ENCODE data around the gene FOXK2. TPM values are rescaled to one million over a fixed set of nuclear protein-coding genes. Genes with fewer than 3 reads are reported as not detected.

Gene FOXK2
- total RNA-seq, 1 experiment from 2014 or later = 72.0 TPM

DNA sequence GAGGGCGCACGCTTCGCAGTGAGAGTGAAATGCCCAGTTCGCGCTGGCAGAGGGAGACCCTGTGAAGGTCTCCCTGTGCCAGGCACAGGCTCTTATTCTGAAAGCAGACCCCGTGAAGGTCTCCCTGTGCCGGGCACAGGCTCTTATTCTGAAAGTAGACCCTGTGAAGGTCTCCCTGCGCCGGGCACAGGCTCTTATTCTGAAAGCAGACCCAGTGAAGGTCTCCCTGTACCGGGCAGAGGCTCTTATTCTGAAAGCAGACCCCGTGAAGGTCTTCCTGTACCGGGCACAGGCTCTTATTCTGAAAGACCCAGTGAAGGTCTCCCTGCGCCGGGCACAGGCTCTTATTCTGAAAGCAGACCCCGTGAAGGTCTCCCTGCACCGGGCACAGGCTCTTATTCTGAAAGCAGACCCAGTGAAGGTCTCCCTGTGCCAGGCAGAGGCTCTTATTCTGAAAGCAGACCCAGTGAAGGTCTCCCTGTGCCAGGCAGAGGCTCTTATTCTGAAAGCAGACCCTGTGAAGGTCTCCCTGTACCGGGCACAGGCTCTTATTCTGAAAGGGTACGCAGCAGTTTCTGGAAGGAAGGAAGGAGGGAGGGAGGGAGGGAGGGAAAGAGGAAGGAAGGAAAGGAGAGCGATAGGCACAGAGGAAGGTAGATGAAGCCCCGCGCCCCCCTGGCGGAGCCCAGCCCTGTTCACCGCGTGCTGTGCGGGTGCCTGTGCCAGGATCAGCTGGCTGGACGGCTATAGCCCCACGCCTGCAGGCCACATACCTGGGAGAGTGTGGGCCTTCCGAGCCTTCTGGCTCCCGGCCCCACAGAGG lies 73.4 kb downstream of the FOXK2 start:
- H3K23me2 ChIP-seq (ENCODE audit: insufficient read length, low read depth, low read length, poor library complexity, severe bottlenecking) = no peaks in the 10 kb centered on the region
- Mint-ChIP-seq H3K27ac (peak overlapping the region in 2 of 3 experiments; percentile 80 to 95; a peak in 6 of 7 replicates), H3K36me3 (ENCODE audit: insufficient read depth in 1 of 3, low read depth in 3 of 3) (peaks cover 30 to 67% (median 57%) of the 10 kb centered on the region in 3 experiments; a peak in 6 of 7 replicates), H3K9me3 (no peaks in the 10 kb centered on the region), H3K27me3 (ENCODE audit: low read depth) (no peaks in the 10 kb centered on the region; the same call in 1 of the 2 replicates), H3K4me1 (peaks cover 4 to 10% of the 10 kb centered on the region in 2 experiments; a peak in 3 of 4 replicates), H3K4me3 (peak overlapping the region; percentile 33 to 47; a peak in 3 of 5 replicates)
- H3K9ac ChIP-seq (ENCODE audit: extremely low read depth, insufficient read length, low read length) = no peak overlapping the region
- no peaks in the 10 kb centered on the region for H3K27me3 ChIP-seq (ENCODE audit: insufficient read depth, low read length)
- peak; percentile 82 for DNase-seq
- no peak overlapping the region for H3K27ac ChIP-seq (ENCODE audit: insufficient read length, low read depth, low read length)
- no peak overlapping the region for H3K23ac ChIP-seq (ENCODE audit: insufficient read length, low read depth, low read length)
- TF ChIP-seq CTCF (conservative IDR thresholded peaks at IDR 0.05) = no peak
- H2AK5ac ChIP-seq (ENCODE audit: insufficient read length, low read length) = no peak overlapping the region
- peak overlapping the region; percentile 16 for H3K4me2 ChIP-seq (ENCODE audit: insufficient read depth, insufficient read length, low read length)
- H3K14ac ChIP-seq (ENCODE audit: insufficient read depth, low read length) = 0 out of 2 replicates have a peak overlapping the region, but pooled peaks have one; percentile 18
- WGBS (ENCODE audit: extremely low coverage, insufficient read length, low lambda C conversion rate) = no CpG with 5 or more reads among the region's 29 CpGs
- H4K5ac ChIP-seq (ENCODE audit: insufficient read length, low read depth, low read length) = no peak overlapping the region
- no peak overlapping the region for H2BK12ac ChIP-seq (ENCODE audit: insufficient read length, low read depth, low read length)
- no peak overlapping the region for H2BK120ac ChIP-seq (ENCODE audit: low read depth, low read length, poor library complexity, severe bottlenecking)
- no peaks in the 10 kb centered on the region for H3K79me2 ChIP-seq (ENCODE audit: insufficient read depth, low read length)
- H3K4me1 ChIP-seq (ENCODE audit: insufficient read depth, low read length) = no peaks in the 10 kb centered on the region
- no peak overlapping the region for H3K4ac ChIP-seq (ENCODE audit: low read depth, low read length)
- no peaks in the 10 kb centered on the region for H4K20me1 ChIP-seq (ENCODE audit: control insufficient read depth, insufficient read depth, insufficient read length)
- H4K8ac ChIP-seq (replicated peaks; ENCODE audit: insufficient read length, low read depth, low read length) = no peak overlapping the region
- no peak overlapping the region for H2BK15ac ChIP-seq (ENCODE audit: low read depth, low read length)
- no peak overlapping the region for H2AFZ ChIP-seq (ENCODE audit: low read length)
- H3K9me3 ChIP-seq (ENCODE audit: control insufficient read depth, low read depth, low read length) = no peaks in the 10 kb centered on the region
- H3K56ac ChIP-seq (ENCODE audit: insufficient read length, low read depth, low read length) = no peak overlapping the region
- no peak overlapping the region for H2BK20ac ChIP-seq (ENCODE audit: low read depth, low read length, poor library complexity, severe bottlenecking)
- no peak overlapping the region for H4K91ac ChIP-seq (ENCODE audit: insufficient read length, low read depth, low read length)
- H3K79me1 ChIP-seq (ENCODE audit: insufficient read depth, low read depth, low read length, poor library complexity, severe bottlenecking) = peaks cover 2% of the 10 kb centered on the region
- H3T11ph ChIP-seq (ENCODE audit: low read length) = no peak overlapping the region
- no peak overlapping the region for H2BK5ac ChIP-seq (ENCODE audit: insufficient read length, low read length)
- H3K18ac ChIP-seq (ENCODE audit: insufficient read length, low read depth, low read length) = no peak overlapping the region

Measured in H9 (cell line).